ENCODE results near the gene MRPL43.
A peak's percentile ranks its signal among the peaks of the same experiment; 100 is the strongest.
"Not testable (repeated sequence)": the region's sequence is repeated elsewhere in the genome, so short reads cannot be mapped to it uniquely, and the experiment has no call there.

Gene MRPL43

GRCh38 chr10:100980711-100981110 lies 6.6 kb downstream of the MRPL43 start:
- DNase-seq: no peak

DNA sequence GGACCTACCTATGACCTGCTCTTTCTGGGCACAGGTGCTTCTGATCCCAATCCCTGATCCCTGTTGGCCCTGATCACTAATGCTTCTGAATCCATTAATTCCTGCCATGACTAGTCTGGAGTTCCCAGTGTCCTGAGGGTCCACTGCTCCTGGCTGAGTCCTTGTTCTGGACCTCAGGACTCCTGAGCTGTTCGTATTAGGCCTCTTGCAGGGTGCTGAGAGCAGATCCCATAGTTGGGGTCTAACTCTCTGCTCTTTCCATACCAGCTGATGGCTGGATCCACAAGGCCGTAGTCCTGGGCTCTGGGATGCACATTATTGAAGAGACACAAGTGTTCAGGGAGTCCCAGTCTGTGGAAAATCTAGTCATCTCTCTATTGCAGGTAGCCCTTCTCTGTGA lies 7.0 kb downstream of the MRPL43 start:
- no peak for DNase-seq

DNA sequence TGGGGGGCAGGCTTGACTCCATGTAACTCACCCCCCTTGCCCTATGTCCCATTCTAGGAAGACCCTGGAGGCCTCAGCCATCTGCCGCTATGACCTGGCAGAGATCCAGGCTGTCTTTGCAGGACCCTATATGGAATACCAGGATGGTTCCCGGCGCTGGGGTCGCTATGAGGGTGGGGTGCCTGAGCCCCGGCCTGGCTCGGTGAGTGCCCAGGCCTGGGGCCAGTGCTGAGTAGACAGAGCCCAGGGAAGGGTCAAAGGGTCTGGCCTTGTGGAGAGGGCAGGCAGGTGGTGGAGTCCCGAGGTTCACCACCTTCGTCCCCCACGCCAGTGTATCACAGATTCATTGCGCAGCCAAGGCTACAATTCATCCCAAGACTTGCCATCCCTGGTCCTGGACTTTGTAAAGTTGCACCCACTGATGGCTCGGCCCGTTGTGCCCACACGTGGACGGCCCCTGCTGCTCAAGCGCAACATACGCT lies 7.5 kb downstream of the MRPL43 start:
- no peak for DNase-seq

GRCh38 chr10:100978901-100979195 lies 8.4 kb downstream of the MRPL43 start:
- DNase-seq: no peak

- DNase-seq: no peak
Observed at GRCh38 chr10:100978121-100978900, 9.0 kb downstream of the MRPL43 start.

DNA sequence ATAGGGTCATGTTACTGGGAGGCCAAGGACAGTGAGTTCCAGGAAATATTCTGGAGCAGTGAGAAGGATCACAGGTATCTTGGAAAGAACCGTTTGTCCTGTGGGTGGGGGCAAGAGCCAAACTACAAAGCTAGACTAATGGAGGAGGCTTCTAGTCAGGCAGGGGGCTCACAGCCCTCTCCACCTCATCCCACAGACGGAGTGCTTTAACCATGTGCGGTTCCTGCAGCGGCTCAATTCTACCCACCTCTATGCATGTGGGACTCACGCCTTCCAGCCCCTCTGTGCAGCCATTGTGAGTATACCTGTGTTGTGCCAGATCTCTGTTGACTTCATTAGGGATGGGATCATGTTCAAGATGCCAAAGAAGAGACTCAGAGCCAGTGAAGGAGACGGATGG lies 9.9 kb downstream of the MRPL43 start:
- no peak for DNase-seq

GRCh38 chr10:100976906-100977305 lies 10.4 kb downstream of the MRPL43 start:
- DNase-seq: no peak

- not testable (repeated sequence) for DNase-seq
Observed at GRCh38 chr10:100975397-100975796, 11.9 kb downstream of the MRPL43 start.

- DNase-seq: no peak
Observed at GRCh38 chr10:100972904-100973535, 14.3 kb downstream of the MRPL43 start.

- DNase-seq: no peak
Observed at GRCh38 chr10:100972115-100972903, 15.0 kb downstream of the MRPL43 start.

GRCh38 chr10:100970914-100971811 lies 16.1 kb downstream of the MRPL43 start:
- DNase-seq: no peak

GRCh38 chr10:100970076-100970913 lies 17.0 kb downstream of the MRPL43 start:
- peak; percentile 25 for DNase-seq

GRCh38 chr10:100969187-100970075 lies 17.9 kb downstream of the MRPL43 start, which contains the start of gene SEMA4G:
Gene SEMA4G (plus strand): TSS chr10:100969504. CDS start chr10:100972913, 3,409 bp downstream.
- DNase-seq: peak; percentile 3

DNA sequence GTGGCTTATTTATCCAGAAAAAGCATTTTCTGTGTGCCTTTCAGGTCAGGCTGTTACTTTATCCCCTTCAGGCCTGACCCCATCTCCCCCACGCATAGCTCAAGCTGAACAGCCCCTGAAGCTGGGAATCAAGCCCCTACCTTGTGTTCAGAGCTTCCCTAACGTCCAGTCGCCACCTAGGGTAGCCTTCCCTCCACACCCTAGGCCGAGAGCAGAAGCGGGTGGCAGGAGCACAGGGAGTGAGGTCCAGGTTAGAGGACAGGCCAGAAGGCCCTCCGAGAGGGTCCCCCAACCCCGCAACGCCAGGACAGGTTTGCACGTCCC lies 18.5 kb downstream of the MRPL43 start:
- DNase-seq: no peak

GRCh38 chr10:100968062-100968736 lies 19.1 kb downstream of the MRPL43 start:
- no peak for DNase-seq

GRCh38 chr10:100967332-100967731 lies 20.0 kb downstream of the MRPL43 start:
- DNase-seq: no peak

- no peak for DNase-seq
Observed at GRCh38 chr10:100966887-100967286, 20.4 kb downstream of the MRPL43 start.

GRCh38 chr10:100965820-100966219 lies 21.5 kb downstream of the MRPL43 start:
- no peak for DNase-seq

DNA sequence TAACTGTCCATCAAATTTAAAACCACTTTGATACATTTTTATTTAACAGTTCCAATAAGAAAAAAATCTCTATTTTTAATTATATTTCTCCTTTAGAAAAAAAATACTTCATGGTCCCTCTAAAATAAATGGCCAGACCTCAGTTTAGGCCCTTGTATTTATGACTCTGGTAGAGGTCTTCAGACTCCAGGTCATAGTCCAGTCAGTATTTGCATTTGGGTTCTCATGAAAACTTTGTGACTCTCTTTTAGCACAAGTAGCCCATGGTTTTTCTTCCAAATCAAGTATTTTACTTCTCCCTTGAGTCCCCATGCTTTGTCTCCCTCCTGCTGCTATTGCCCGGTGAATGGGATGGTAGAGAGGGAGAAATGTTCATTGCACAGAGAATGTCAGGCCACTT lies 23.5 kb downstream of the MRPL43 start:
- no peak for DNase-seq
